ENCODE results near the gene GREB1. TPM values are rescaled to one million over a fixed set of nuclear protein-coding genes. Genes with fewer than 3 reads are reported as not detected.

Gene GREB1
- total RNA-seq, 1 donor from 2014 or later = 0.42 TPM

GRCh38 chr2:11635141-11635540 lies 101.3 kb downstream of the GREB1 start:
- Mint-ChIP-seq H3K27ac (no peak overlapping the region), H3K4me3 (no peak overlapping the region), H3K27me3 (peaks cover 5% of the 10 kb centered on the region), H3K9me3 (no peaks in the 10 kb centered on the region), H3K36me3 (ENCODE audit: low read depth) (no peaks in the 10 kb centered on the region), H3K4me1 (no peaks in the 10 kb centered on the region)
- no peak for ATAC-seq (ENCODE audit: low read depth)
- no peak for DNase-seq
- CTCF ChIA-PET = no interaction called here
- intact Hi-C loops (cut with micrococcal nuclease) = no loop called here
- POLR2A ChIA-PET = no interaction called here
- no peak for TF ChIP-seq CTCF (IDR thresholded peaks at IDR 0.05)

GRCh38 chr2:11636593-11637295 lies 102.9 kb downstream of the GREB1 start:
- intact Hi-C loops (cut with micrococcal nuclease) = no loop called here
- Mint-ChIP-seq H3K36me3 (ENCODE audit: low read depth) (no peaks in the 10 kb centered on the region), H3K27ac (no peak overlapping the region), H3K27me3 (peaks cover 7% of the 10 kb centered on the region), H3K4me3 (no peak overlapping the region), H3K9me3 (no peaks in the 10 kb centered on the region), H3K4me1 (no peaks in the 10 kb centered on the region)
- CTCF ChIA-PET = no interaction called here
- POLR2A ChIA-PET = no interaction called here
- no peak for TF ChIP-seq CTCF (IDR thresholded peaks at IDR 0.05)
- DNase-seq (no peak), ATAC-seq (ENCODE audit: low read depth) (no peak)

GRCh38 chr2:11637546-11637945 lies 103.7 kb downstream of the GREB1 start:
- POLR2A ChIA-PET = no interaction called here
- intact Hi-C loops (cut with micrococcal nuclease) = no loop called here
- no peaks in the 10 kb centered on the region for H3K36me3 Mint-ChIP-seq (ENCODE audit: low read depth)
- no peak overlapping the region for H3K27ac Mint-ChIP-seq
- no peaks in the 10 kb centered on the region for H3K4me1 Mint-ChIP-seq
- H3K9me3 Mint-ChIP-seq = no peaks in the 10 kb centered on the region
- no peak for ATAC-seq (ENCODE audit: low read depth)
- CTCF ChIA-PET = no interaction called here
- H3K27me3 Mint-ChIP-seq = peaks cover 7% of the 10 kb centered on the region
- no peak for DNase-seq
- no peak for TF ChIP-seq CTCF (IDR thresholded peaks at IDR 0.05)
- no peak overlapping the region for H3K4me3 Mint-ChIP-seq

- no peak overlapping the region for H3K27ac Mint-ChIP-seq
- H3K4me1 Mint-ChIP-seq = no peaks in the 10 kb centered on the region
- no peak overlapping the region for H3K4me3 Mint-ChIP-seq
- DNase-seq (no peak), ATAC-seq (ENCODE audit: low read depth) (no peak)
- ChIA-PET POLR2A (no interaction called here), CTCF (no interaction called here)
- intact Hi-C loops (cut with micrococcal nuclease) = no loop called here
- H3K9me3 Mint-ChIP-seq = no peaks in the 10 kb centered on the region
- TF ChIP-seq CTCF (IDR thresholded peaks at IDR 0.05) = no peak
- peaks cover 10% of the 10 kb centered on the region for H3K27me3 Mint-ChIP-seq
- H3K36me3 Mint-ChIP-seq (ENCODE audit: low read depth) = no peaks in the 10 kb centered on the region
Observed at GRCh38 chr2:11639503-11639902, 105.7 kb downstream of the GREB1 start.

GRCh38 chr2:11640132-11640531 lies 106.3 kb downstream of the GREB1 start:
- intact Hi-C loops (cut with micrococcal nuclease) = no loop called here
- H3K4me3 Mint-ChIP-seq = no peak overlapping the region

More at GRCh38 chr2:11640132-11640531, 106.3 kb downstream of the GREB1 start:
- ChIA-PET POLR2A (no interaction called here), CTCF (no interaction called here)
- ATAC-seq (ENCODE audit: low read depth) (no peak), DNase-seq (no peak)
- no peaks in the 10 kb centered on the region for H3K36me3 Mint-ChIP-seq (ENCODE audit: low read depth)
- H3K4me1 Mint-ChIP-seq = no peaks in the 10 kb centered on the region
- no peak overlapping the region for H3K27ac Mint-ChIP-seq
- TF ChIP-seq CTCF (IDR thresholded peaks at IDR 0.05) = no peak
- no peaks in the 10 kb centered on the region for H3K9me3 Mint-ChIP-seq
- peaks cover 10% of the 10 kb centered on the region for H3K27me3 Mint-ChIP-seq
